HG02840 (cell line): ENCODE data around the gene NSUN7.

Source experiments
- ATAC-seq: cut with Tn5 transposase; IDR thresholded peaks from one replicate; pipeline ENCODE4 v1.9.1; 2021; ENCODE audit warnings: mild to moderate bottlenecking, moderate library complexity, moderate number of reproducible peaks; ENCODE audit not compliant: unreplicated experiment, low FRiP score

The NSUN7 gene

GRCh38 chr4:40734497-40734896 is 15.3 kb upstream of the NSUN7 start:
- ATAC-seq, result no peak

GRCh38 chr4:40736910-40737309 is 12.8 kb upstream of the NSUN7 start:
- ATAC-seq, result no peak

- ATAC-seq, result no peak
Observed at GRCh38 chr4:40737879-40738278, 11.9 kb upstream of the NSUN7 start.

GRCh38 chr4:40739347-40739746 is 10.4 kb upstream of the NSUN7 start:
- ATAC-seq, result no peak

GRCh38 chr4:40744218-40744617 is 5.5 kb upstream of the NSUN7 start:
- no peak for ATAC-seq

GRCh38 chr4:40745285-40745984 is 4.3 kb upstream of the NSUN7 start:
- ATAC-seq, result no peak

GRCh38 chr4:40747207-40747835 is 2.4 kb upstream of the NSUN7 start:
- ATAC-seq, result no peak

- no peak for ATAC-seq
Observed at GRCh38 chr4:40750461-40751258, 905 bp downstream of the NSUN7 start.

GRCh38 chr4:40755616-40756015 is 5.9 kb downstream of the NSUN7 start:
- ATAC-seq, result no peak

GRCh38 chr4:40763228-40763716 is 13.5 kb downstream of the NSUN7 start:
- ATAC-seq, result peak; percentile 98

- no peak for ATAC-seq
Observed at GRCh38 chr4:40769266-40769665, 19.5 kb downstream of the NSUN7 start.

- ATAC-seq, result no peak
Observed at GRCh38 chr4:40778090-40778489, 28.3 kb downstream of the NSUN7 start.

GRCh38 chr4:40782876-40783275 is 33.1 kb downstream of the NSUN7 start:
- ATAC-seq, result no peak

- ATAC-seq, result no peak
Observed at GRCh38 chr4:40785727-40786126, 36.0 kb downstream of the NSUN7 start.

GRCh38 chr4:40788331-40788730 is 38.6 kb downstream of the NSUN7 start:
- no peak for ATAC-seq

GRCh38 chr4:40789031-40789430 is 39.3 kb downstream of the NSUN7 start:
- no peak for ATAC-seq

GRCh38 chr4:40789771-40790170 is 40.0 kb downstream of the NSUN7 start:
- no peak for ATAC-seq

GRCh38 chr4:40800064-40800463 is 50.3 kb downstream of the NSUN7 start:
- no peak for ATAC-seq

GRCh38 chr4:40804598-40804997 is 54.8 kb downstream of the NSUN7 start:
- ATAC-seq, result no peak

GRCh38 chr4:40808926-40809457 is 59.2 kb downstream of the NSUN7 start:
- ATAC-seq, result no peak

- ATAC-seq, result no peak
Observed at GRCh38 chr4:40811956-40812355, 62.2 kb downstream of the NSUN7 start.
